Measurements from ENCODE around the gene PTPRM.
"Not testable (repeated sequence)": the region's sequence is repeated elsewhere in the genome, so short reads cannot be mapped to it uniquely, and the experiment has no call there.

PTPRM gene

DNA sequence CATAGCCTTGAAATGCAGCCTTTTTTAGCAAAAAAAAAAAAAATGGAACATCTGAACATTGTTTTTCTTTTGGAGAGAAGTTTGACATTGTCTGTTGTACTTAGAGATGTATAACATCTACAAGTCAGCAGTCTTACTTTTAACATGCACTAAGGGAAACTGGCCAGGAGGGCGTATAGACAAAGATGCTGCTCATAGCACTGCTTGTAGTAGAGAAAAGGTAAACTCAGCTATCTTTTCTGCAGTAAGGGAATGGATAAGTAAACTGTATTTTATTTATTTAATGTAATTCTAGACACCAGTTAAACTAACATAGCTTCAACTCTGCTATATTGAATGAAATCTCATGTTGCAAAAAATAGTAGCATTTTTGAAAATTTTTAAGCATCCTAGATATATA lies 489.6 kb downstream of the PTPRM start:
- Histone ChIP-seq H3K79me2 (ENCODE audit: insufficient read depth, low read length) (no peaks in the 10 kb centered on the region), H3K9me2 (replicated peaks; ENCODE audit: low read depth, low read length) (no peaks in the 10 kb centered on the region), H2AFZ (ENCODE audit: low read length) (no peak overlapping the region), H3K9ac (ENCODE audit: low read depth, low read length, poor library complexity, severe bottlenecking) (no peak overlapping the region), H3F3A (ENCODE audit: low read depth) (no peaks in the 10 kb centered on the region), H4K20me1 (ENCODE audit: insufficient read depth, low read length, poor library complexity, severe bottlenecking) (no peaks in the 10 kb centered on the region), H3K9me3 (ENCODE audit: insufficient read depth, low read depth, low read length) (no peaks in the 10 kb centered on the region), H3K36me3 (ENCODE audit: insufficient read depth, low read length) (no peaks in the 10 kb centered on the region), H3K4me2 (ENCODE audit: low read depth, low read length, poor library complexity, severe bottlenecking) (no peak overlapping the region), H3K4me1 (ENCODE audit: insufficient read depth, low read length, poor library complexity, severe bottlenecking) (peaks cover 2% of the 10 kb centered on the region), H3K27me3 (ENCODE audit: insufficient read depth, low read length, poor library complexity, severe bottlenecking) (peaks cover 20% of the 10 kb centered on the region), H3K4me3 (ENCODE audit: low read length, poor library complexity, severe bottlenecking) (no peak overlapping the region)
- TF ChIP-seq, protein P1, sequence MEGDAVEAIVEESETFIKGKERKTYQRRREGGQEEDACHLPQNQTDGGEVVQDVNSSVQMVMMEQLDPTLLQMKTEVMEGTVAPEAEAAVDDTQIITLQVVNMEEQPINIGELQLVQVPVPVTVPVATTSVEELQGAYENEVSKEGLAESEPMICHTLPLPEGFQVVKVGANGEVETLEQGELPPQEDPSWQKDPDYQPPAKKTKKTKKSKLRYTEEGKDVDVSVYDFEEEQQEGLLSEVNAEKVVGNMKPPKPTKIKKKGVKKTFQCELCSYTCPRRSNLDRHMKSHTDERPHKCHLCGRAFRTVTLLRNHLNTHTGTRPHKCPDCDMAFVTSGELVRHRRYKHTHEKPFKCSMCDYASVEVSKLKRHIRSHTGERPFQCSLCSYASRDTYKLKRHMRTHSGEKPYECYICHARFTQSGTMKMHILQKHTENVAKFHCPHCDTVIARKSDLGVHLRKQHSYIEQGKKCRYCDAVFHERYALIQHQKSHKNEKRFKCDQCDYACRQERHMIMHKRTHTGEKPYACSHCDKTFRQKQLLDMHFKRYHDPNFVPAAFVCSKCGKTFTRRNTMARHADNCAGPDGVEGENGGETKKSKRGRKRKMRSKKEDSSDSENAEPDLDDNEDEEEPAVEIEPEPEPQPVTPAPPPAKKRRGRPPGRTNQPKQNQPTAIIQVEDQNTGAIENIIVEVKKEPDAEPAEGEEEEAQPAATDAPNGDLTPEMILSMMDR (conservative IDR thresholded peaks at IDR 0.05; ENCODE audit: low read length), result no peak
- no peak for TF ChIP-seq EZH2phosphoT487 (IDR thresholded peaks at IDR 0.05; ENCODE audit: borderline replicate concordance)

DNA sequence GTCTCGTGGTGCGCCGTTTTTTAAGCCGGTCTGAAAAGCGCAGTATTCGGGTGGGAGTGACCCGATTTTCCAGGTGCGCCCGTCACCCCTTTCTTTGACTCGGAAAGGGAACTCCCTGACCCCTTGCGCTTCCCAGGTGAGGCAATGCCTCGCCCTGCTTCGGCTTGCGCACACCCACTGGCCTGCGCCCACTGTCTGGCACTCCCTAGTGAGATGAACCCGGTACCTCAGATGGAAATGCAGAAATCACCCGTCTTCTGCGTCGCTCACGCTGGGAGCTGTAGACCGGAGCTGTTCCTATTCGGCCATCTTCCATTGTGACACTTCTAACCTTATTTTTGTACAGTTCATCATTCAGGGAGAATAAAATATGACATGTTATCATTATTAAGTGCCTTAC lies 496.0 kb downstream of the PTPRM start:
- not testable (repeated sequence) for H3K4me3 ChIP-seq (ENCODE audit: low read length, poor library complexity, severe bottlenecking); H2AFZ ChIP-seq (ENCODE audit: low read length); H3K4me2 ChIP-seq (ENCODE audit: low read depth, low read length, poor library complexity, severe bottlenecking); H3F3A ChIP-seq (ENCODE audit: low read depth); H3K9me3 ChIP-seq (ENCODE audit: insufficient read depth, low read depth, low read length); H3K9ac ChIP-seq (ENCODE audit: low read depth, low read length, poor library complexity, severe bottlenecking); H3K27me3 ChIP-seq (ENCODE audit: insufficient read depth, low read length, poor library complexity, severe bottlenecking); H3K79me2 ChIP-seq (ENCODE audit: insufficient read depth, low read length); H3K9me2 ChIP-seq (replicated peaks; ENCODE audit: low read depth, low read length); H4K20me1 ChIP-seq (ENCODE audit: insufficient read depth, low read length, poor library complexity, severe bottlenecking); H3K36me3 ChIP-seq (ENCODE audit: insufficient read depth, low read length); H3K4me1 ChIP-seq (ENCODE audit: insufficient read depth, low read length, poor library complexity, severe bottlenecking)

DNA sequence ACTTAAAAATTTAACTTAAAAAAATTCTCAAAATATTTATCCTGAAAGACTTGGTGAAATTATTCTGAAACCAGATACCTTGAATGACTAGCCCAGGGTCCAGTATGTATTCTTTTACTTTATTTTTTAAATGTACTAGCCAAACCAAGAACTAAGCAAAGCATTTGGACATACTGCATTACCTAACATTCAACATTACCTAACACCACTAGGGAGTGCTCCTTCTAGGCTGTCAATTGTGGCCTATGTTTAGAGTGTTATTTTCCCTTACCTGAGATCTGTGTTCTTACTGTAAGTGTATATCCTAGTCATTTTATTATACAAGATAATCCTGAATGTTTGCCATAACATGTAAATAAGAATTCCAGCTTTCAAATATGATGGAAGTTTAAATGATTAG lies 496.6 kb downstream of the PTPRM start:
- H3K4me1 ChIP-seq (ENCODE audit: insufficient read depth, low read length, poor library complexity, severe bottlenecking), result no peaks in the 10 kb centered on the region
- H3K4me2 ChIP-seq (ENCODE audit: low read depth, low read length, poor library complexity, severe bottlenecking), result no peak overlapping the region
- no peaks in the 10 kb centered on the region for H4K20me1 ChIP-seq (ENCODE audit: insufficient read depth, low read length, poor library complexity, severe bottlenecking)
- no peaks in the 10 kb centered on the region for H3K79me2 ChIP-seq (ENCODE audit: insufficient read depth, low read length)
- H3K27me3 ChIP-seq (ENCODE audit: insufficient read depth, low read length, poor library complexity, severe bottlenecking), result no peaks in the 10 kb centered on the region
- no peaks in the 10 kb centered on the region for H3K9me2 ChIP-seq (replicated peaks; ENCODE audit: low read depth, low read length)
- TF ChIP-seq EZH2phosphoT487 (IDR thresholded peaks at IDR 0.05; ENCODE audit: borderline replicate concordance), result no peak
- TF ChIP-seq, protein P1 (conservative IDR thresholded peaks at IDR 0.05; ENCODE audit: low read length), result no peak
- H3K9me3 ChIP-seq (ENCODE audit: insufficient read depth, low read depth, low read length), result no peaks in the 10 kb centered on the region
- no peaks in the 10 kb centered on the region for H3F3A ChIP-seq (ENCODE audit: low read depth)
- H3K36me3 ChIP-seq (ENCODE audit: insufficient read depth, low read length), result no peaks in the 10 kb centered on the region
- H3K9ac ChIP-seq (ENCODE audit: low read depth, low read length, poor library complexity, severe bottlenecking), result no peak overlapping the region
- no peak overlapping the region for H3K4me3 ChIP-seq (ENCODE audit: low read length, poor library complexity, severe bottlenecking)
- no peak overlapping the region for H2AFZ ChIP-seq (ENCODE audit: low read length)

DNA sequence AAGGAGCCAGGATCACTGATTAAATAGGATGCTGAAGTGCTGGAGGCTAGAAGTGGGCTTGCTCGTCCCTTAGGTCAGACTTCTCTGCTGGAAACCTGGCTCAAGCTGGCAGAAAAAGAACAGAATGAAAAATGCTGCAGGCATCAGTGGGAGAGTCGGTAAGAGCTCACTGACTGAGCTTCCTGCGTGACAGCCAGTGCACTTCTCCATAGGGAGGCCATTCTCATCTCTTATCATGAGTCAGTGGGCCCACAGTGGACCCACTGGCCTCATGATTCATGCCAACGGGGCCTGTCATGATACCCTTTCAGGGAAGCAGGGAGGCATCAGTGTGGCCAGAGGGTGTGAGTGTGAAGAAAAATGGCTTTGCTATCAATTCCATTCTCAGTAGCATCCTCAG lies 498.2 kb downstream of the PTPRM start:
- H3K79me2 ChIP-seq (ENCODE audit: insufficient read depth, low read length), result no peaks in the 10 kb centered on the region
- H3F3A ChIP-seq (ENCODE audit: low read depth), result no peaks in the 10 kb centered on the region
- no peak overlapping the region for H3K4me3 ChIP-seq (ENCODE audit: low read length, poor library complexity, severe bottlenecking)
- H3K9ac ChIP-seq (ENCODE audit: low read depth, low read length, poor library complexity, severe bottlenecking), result no peak overlapping the region
- H3K4me1 ChIP-seq (ENCODE audit: insufficient read depth, low read length, poor library complexity, severe bottlenecking), result no peaks in the 10 kb centered on the region
- TF ChIP-seq, protein P1 (conservative IDR thresholded peaks at IDR 0.05; ENCODE audit: low read length), result no peak
- TF ChIP-seq EZH2phosphoT487 (IDR thresholded peaks at IDR 0.05; ENCODE audit: borderline replicate concordance), result no peak
- no peaks in the 10 kb centered on the region for H3K9me2 ChIP-seq (replicated peaks; ENCODE audit: low read depth, low read length)
- no peaks in the 10 kb centered on the region for H3K9me3 ChIP-seq (ENCODE audit: insufficient read depth, low read depth, low read length)
- H3K36me3 ChIP-seq (ENCODE audit: insufficient read depth, low read length), result no peaks in the 10 kb centered on the region
- H3K4me2 ChIP-seq (ENCODE audit: low read depth, low read length, poor library complexity, severe bottlenecking), result no peak overlapping the region
- H2AFZ ChIP-seq (ENCODE audit: low read length), result no peak overlapping the region
- no peaks in the 10 kb centered on the region for H4K20me1 ChIP-seq (ENCODE audit: insufficient read depth, low read length, poor library complexity, severe bottlenecking)
- no peaks in the 10 kb centered on the region for H3K27me3 ChIP-seq (ENCODE audit: insufficient read depth, low read length, poor library complexity, severe bottlenecking)

All from Loucy (cell line).